ENCODE measurements around the gene PXYLP1.

GRCh38 chr3:141230293-141230692 is 1.3 kb upstream of the PXYLP1 start:
- TF ChIP-seq CTCF (IDR thresholded peaks at IDR 0.05) (no peak), EZH2 (IDR thresholded peaks at IDR 0.05) (no peak)
